Measurements from ENCODE around the gene NFIA. TPM values are rescaled to one million over a fixed set of nuclear protein-coding genes. Genes with fewer than 3 reads are reported as not detected.
"Not testable (repeated sequence)": the region's sequence is repeated elsewhere in the genome, so short reads cannot be mapped to it uniquely, and the experiment has no call there.

Gene NFIA
- total RNA-seq, 1 experiment from 2014 or later: not detected

DNA sequence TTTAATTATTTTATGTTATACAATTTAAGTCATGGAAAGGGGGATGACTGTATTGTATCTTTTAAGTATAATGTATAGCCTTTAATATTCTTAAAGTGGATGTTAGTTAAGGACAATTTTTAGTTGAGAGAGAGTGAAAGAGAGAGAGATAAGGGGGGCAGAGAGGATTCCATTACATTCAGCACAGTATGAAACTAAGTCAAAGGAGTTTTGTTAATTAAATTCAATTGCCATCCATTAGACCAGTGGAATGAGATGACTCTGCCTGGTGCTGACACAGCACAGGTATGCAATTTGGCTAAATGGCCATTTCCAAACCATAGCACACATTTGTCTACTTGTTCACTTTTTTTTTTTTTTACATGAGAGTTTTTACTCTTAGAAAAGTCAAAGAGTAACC, 27.5 kb downstream of the NFIA start:
- no peaks in the 10 kb centered on the region for H3K9me3 ChIP-seq
- DNase-seq: no peak
- H3K27me3 ChIP-seq: no peaks in the 10 kb centered on the region
- H3K4me3 ChIP-seq: no peak overlapping the region
- no peaks in the 10 kb centered on the region for H3K36me3 ChIP-seq

- H3K4me3 ChIP-seq: no peak overlapping the region
- no peaks in the 10 kb centered on the region for H3K9me3 ChIP-seq
- no peaks in the 10 kb centered on the region for H3K36me3 ChIP-seq
- H3K27me3 ChIP-seq: no peaks in the 10 kb centered on the region
- no peak for DNase-seq
Measured at GRCh38 chr1:61110554-61110953, 28.2 kb downstream of the NFIA start.

DNA sequence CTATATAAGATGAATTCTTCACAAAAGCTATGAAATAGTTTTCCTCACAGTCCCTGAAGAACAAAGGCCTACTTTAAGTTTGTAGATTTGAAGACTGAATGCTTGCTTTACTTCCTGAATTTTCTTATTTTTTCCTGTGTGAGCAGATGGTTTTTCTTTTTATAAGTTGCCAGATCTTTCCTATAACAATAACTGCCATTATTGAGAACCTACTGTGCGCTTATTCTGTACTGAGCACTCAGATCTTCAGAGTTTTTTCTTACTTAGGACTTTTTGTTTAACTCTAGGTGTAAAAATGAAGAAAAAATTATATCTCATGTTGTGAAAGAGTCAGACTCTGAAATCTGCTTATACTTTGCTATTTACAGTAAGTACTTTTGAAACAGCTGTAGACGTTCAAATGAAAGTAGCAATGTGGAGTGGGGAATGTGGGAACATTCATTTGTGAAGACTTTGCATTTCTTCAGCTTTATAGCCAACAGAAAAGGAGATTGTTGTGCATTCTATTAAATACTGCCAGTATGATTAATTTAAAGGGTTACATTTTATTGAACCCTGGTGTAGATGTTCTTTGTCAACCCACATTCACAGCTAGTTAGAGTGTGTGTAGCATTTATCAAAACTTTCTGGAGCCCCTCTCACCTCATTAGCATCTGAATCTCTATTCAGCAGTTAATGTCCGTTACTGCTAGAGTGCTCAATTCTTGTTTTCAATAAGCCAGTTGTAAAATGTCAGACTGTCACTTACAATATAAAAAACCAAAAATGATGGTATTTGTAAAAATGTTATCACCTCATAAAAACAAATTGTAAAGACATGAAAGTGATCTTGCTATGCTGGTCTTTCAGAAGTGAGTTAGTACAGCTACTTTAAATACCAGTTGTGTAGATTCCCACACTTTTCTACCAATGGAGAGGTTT, 29.0 kb downstream of the NFIA start:
- DNase-seq: no peak
- Histone ChIP-seq H3K36me3 (no peaks in the 10 kb centered on the region), H3K4me3 (no peak overlapping the region), H3K9me3 (no peaks in the 10 kb centered on the region), H3K27me3 (no peaks in the 10 kb centered on the region)

DNA sequence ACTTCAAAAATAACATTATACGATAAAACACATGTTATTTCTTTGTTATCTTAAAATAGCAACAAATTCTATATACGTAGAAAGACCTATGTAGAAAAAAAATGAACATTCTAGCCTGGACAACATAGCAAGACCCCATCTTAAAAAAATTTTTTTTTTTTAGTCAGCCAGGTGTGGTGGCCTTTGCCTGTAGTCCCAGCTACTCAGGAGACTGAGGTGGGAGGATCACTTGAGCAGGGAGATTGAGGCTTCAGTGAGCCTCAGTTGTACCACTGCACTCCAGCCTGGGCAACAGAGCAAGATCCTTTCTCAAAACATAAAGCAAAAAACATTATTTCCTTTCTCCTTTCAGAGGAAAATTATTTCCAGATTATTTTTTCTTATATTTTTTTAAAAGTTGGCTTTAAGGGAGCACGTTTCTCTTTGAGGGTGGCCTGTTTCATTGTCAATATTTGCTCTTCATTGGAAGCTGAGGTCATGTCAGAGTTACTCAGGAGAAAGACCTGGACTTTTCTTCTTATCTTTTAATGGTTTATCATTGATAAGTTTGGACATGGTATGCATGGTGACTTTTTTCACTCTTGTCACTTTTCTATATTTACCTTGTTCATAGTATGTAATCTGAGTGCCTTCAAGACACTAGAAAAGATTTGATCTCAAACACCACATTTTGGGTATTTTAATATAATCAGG, 32.0 kb downstream of the NFIA start:
- Histone ChIP-seq H3K4me3 (no peak overlapping the region), H3K36me3 (no peaks in the 10 kb centered on the region), H3K27me3 (no peaks in the 10 kb centered on the region), H3K9me3 (no peaks in the 10 kb centered on the region)
- DNase-seq: no peak

GRCh38 chr1:61115436-61115835, 33.1 kb downstream of the NFIA start:
- no peak for DNase-seq
- H3K4me3 ChIP-seq: no peak overlapping the region
- no peaks in the 10 kb centered on the region for H3K27me3 ChIP-seq
- H3K36me3 ChIP-seq: no peaks in the 10 kb centered on the region
- H3K9me3 ChIP-seq: no peaks in the 10 kb centered on the region

DNA sequence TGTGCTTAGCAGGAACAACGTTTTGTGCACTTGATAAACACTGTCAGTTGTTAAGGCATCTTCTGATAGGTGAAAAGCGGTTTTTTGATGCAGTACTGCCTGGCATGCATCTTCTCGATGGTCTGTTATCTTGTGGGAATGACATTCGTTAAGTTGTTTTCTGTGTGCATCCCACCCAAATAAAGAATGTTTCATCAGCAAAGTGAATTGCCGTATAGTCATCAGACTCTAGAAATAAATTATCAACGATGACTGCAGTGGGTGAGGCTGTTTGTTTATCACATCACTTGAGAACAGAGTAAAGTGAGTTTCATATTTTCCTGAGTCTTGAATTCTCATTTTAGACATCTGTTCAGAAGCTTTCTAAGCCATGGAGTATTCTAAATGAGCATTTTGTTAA, 34.1 kb downstream of the NFIA start:
- DNase-seq: no peak
- no peaks in the 10 kb centered on the region for H3K27me3 ChIP-seq
- no peaks in the 10 kb centered on the region for H3K9me3 ChIP-seq
- H3K36me3 ChIP-seq: no peaks in the 10 kb centered on the region
- H3K4me3 ChIP-seq: no peak overlapping the region

DNA sequence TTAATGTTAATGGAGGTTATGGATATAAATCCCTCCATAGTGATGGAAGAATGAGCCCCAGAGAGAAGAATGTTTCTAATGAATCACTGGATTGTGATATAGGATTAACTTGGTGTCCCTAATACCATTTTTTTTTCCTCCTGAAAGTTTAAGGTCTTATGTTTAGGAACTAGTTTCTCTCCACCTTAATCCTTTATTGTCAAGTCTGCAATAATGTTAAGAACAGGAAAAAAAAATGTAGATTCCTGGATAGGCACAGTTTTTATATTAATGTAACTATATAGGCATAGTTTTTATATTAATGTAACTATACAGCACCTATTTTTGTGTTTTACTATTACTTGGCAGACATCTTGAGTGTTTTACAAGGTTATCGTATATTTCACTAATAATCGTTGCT, 34.9 kb downstream of the NFIA start:
- Histone ChIP-seq H3K36me3 (no peaks in the 10 kb centered on the region), H3K27me3 (no peaks in the 10 kb centered on the region), H3K4me3 (no peak overlapping the region), H3K9me3 (no peaks in the 10 kb centered on the region)
- DNase-seq: no peak

DNA sequence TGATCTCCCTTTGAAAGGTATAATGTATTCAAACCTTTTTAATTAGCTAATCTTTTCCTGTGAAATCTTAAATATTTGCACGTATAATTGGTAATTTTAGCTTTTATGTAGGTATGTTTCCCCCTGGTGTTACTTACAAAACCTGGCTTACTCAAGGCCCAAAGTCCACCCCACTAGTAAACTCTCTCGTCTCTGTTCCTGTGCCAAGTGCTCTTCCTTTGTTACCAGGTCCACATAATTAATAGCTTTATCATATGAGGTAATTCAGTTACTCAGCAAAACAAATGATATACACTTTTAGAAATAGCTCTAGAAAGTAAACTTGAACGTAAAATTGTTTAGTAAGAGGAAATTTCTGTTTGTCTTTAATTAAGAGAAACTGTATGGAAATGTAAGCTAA, 36.7 kb downstream of the NFIA start:
- no peaks in the 10 kb centered on the region for H3K27me3 ChIP-seq
- H3K36me3 ChIP-seq: no peaks in the 10 kb centered on the region
- no peak overlapping the region for H3K4me3 ChIP-seq
- no peaks in the 10 kb centered on the region for H3K9me3 ChIP-seq
- DNase-seq: no peak

DNA sequence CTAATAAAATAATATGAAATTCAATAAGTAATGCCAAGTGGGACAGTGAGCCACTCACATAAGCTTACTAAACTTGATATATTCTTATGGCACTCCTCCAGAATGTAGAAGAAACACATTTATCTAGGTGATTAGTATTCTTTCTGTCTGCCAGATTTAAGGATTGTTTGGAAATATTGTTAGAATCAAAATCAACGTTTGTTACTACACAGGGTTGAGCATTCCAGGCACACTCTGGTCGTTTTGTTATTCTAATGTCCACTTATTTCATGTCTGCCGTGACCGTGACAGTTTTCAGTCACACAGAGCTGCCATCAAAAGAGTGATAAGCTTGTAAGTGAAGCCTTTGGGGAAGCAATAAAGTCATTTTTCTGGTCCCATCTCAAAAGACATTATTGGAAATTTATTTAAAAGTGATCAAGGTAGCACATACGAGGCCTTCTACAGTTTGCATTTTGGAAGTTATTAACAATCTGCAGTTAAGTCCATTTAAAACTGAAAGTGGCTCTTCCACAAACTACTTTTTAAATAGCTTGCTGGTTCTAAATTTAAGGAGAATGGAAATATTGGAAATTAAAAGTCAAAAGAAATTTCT, 38.0 kb downstream of the NFIA start:
- H3K4me3 ChIP-seq: no peak overlapping the region
- H3K36me3 ChIP-seq: no peaks in the 10 kb centered on the region
- H3K27me3 ChIP-seq: no peaks in the 10 kb centered on the region
- DNase-seq: no peak
- no peaks in the 10 kb centered on the region for H3K9me3 ChIP-seq

DNA sequence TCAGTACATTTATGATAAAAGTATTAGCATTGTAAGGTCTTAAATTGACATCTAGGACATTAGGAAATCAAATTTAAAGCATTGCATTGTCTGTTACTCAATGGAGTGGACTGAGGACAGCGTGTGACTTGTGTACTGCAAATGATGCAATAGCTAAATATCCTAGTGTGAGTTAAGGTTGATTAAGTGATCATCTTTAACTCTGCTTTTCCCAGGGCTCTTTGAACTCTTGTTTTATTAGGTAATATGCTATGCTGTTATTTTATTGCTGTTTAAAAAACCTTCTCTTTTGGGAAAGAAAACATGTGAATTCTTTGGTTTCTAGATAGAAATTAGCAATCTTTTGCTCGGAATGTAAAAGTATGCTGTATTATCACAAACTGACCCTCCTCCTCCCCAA, 38.6 kb downstream of the NFIA start:
- Histone ChIP-seq H3K9me3 (no peaks in the 10 kb centered on the region), H3K36me3 (no peaks in the 10 kb centered on the region), H3K27me3 (no peaks in the 10 kb centered on the region), H3K4me3 (no peak overlapping the region)
- DNase-seq: no peak

DNA sequence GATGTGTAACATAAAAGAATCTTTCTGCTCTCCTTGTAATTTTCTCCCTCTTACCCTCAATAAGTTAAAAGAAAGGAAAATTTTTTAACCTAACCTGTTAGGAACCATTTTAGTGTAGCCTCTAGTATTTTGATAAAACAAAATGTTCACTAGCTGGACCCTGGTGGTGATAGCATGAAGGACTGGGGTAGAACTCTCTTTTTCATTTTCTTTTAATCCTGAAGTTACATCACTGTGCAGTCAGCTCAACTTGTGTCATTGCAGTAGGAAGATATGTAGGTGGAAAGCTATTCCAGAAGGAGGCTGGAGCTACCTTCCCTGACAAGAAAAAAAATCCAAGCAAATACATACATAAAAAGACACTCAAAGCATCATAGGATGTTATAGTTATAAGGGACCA, 39.3 kb downstream of the NFIA start:
- no peak for DNase-seq
- Histone ChIP-seq H3K4me3 (no peak overlapping the region), H3K36me3 (no peaks in the 10 kb centered on the region), H3K9me3 (no peaks in the 10 kb centered on the region), H3K27me3 (no peaks in the 10 kb centered on the region)

GRCh38 chr1:61122389-61122788, 40.0 kb downstream of the NFIA start:
- H3K4me3 ChIP-seq: no peak overlapping the region
- H3K27me3 ChIP-seq: no peaks in the 10 kb centered on the region
- DNase-seq: no peak
- no peaks in the 10 kb centered on the region for H3K36me3 ChIP-seq
- no peaks in the 10 kb centered on the region for H3K9me3 ChIP-seq

DNA sequence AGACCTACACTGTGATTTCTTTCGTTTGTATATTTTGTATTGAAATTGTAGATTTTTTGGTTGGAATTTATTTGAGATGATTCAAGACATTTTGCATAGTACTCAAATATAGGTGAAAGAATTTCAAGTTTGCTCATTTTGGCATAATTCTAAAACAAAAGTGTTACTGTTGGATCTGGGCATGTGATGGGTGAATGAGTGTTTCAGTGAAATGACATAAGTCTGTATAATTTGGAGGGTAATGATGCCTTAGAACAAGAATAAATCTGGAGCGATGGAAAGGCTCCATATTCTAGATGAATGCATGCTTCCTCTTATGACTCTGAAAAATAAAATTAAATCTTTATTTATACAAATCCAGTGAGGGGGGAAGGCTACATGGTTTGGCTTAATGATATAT, 41.0 kb downstream of the NFIA start:
- no peaks in the 10 kb centered on the region for H3K9me3 ChIP-seq
- no peaks in the 10 kb centered on the region for H3K27me3 ChIP-seq
- H3K36me3 ChIP-seq: no peaks in the 10 kb centered on the region
- no peak for DNase-seq
- H3K4me3 ChIP-seq: no peak overlapping the region

- Histone ChIP-seq H3K36me3 (no peaks in the 10 kb centered on the region), H3K9me3 (no peaks in the 10 kb centered on the region), H3K27me3 (no peaks in the 10 kb centered on the region), H3K4me3 (no peak overlapping the region)
- no peak for DNase-seq
Measured at GRCh38 chr1:61124078-61124477, 41.7 kb downstream of the NFIA start.

- no peak overlapping the region for H3K4me3 ChIP-seq
- DNase-seq: no peak
- no peaks in the 10 kb centered on the region for H3K9me3 ChIP-seq
- no peaks in the 10 kb centered on the region for H3K36me3 ChIP-seq
- H3K27me3 ChIP-seq: no peaks in the 10 kb centered on the region
Measured at GRCh38 chr1:61124696-61125095, 42.3 kb downstream of the NFIA start.

DNA sequence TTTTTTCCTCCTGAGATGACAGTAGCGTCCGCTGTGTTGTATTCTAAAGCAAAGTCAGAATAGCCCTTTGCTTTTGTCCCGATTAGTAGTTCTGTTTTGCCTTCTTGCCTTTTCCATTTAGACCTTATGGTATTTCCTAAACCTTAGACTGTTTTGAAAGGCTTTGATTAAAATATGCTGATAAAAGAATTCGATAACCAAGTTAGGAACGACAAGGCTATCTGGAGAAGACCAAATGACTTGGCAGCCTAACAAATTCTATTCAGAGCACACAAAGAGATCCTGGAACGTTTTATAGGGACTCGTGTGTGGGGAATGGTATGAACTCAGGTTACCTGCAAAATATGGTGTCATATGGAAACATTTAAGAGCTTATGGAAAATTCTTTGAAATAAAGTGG, 42.9 kb downstream of the NFIA start:
- Histone ChIP-seq H3K9me3 (no peaks in the 10 kb centered on the region), H3K4me3 (no peak overlapping the region), H3K36me3 (no peaks in the 10 kb centered on the region), H3K27me3 (no peaks in the 10 kb centered on the region)
- DNase-seq: no peak

DNA sequence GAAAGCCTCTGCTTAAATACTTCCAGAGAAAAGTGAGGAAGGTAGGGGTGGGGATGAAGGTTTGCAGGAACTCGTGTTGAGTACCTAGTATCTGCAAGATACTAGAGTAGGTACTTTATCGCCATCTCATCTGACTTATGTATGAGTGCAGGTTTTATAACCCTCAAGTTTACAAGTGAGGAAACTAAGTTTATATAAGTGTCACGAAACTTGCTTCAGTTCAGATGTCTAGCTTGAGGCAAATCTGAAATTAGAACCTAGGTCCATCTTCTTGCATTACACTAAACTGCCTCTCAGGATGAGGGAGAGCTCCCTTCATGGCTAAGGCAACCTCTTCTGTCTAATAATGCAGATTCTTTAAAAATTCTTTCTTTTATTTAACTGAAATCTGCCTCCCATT, 43.5 kb downstream of the NFIA start:
- H3K27me3 ChIP-seq: no peaks in the 10 kb centered on the region
- H3K9me3 ChIP-seq: no peaks in the 10 kb centered on the region
- H3K4me3 ChIP-seq: no peak overlapping the region
- H3K36me3 ChIP-seq: no peaks in the 10 kb centered on the region
- no peak for DNase-seq

- H3K4me3 ChIP-seq, H3K36me3 ChIP-seq, H3K27me3 ChIP-seq, DNase-seq, H3K9me3 ChIP-seq: not testable (repeated sequence)
Measured at GRCh38 chr1:61126843-61127242, 44.5 kb downstream of the NFIA start.
